ENCODE results near the gene ANKRD40.

GRCh38 chr17:50665838-50666237 is 41.9 kb downstream of the ANKRD40 start:
- no peak for TF ChIP-seq CTCF (IDR thresholded peaks at IDR 0.05)
- TF ChIP-seq POLR2A (IDR thresholded peaks at IDR 0.05) = no peak
